ENCODE measurements around the gene KIF5A. TPM values are rescaled to one million over a fixed set of nuclear protein-coding genes. Genes with fewer than 3 reads are reported as not detected.

The KIF5A gene
- polyA plus RNA-seq, 1 of the 3 experiments (the other 2 are of a cell fraction) = 6.2 TPM

DNA sequence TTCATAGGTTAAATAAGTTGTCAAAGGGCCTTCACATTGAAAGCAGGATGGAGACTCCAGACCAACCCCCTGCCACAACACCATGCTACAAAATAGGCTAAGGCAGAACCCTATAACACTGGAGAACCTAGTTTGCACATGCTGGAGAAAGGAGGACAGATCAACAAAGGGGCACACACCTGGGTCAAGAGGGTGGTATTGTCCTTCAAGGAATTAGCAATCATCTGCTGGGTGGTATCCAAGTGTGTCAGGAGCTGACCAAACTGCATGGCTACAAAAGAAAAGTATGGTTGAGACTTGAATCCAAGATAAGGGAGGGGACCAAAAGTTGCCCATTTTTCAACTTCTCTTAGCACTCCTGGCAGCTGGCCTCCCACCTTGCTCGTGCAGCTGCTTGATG, 18.0 kb upstream of the KIF5A start:
- Histone ChIP-seq H4K20me1 (ENCODE audit: insufficient read depth) (no peaks in the 10 kb centered on the region), H3K4me1 (ENCODE audit: control insufficient read depth in 1 of 2, insufficient read depth in 2 of 2, low read depth in 1 of 2, low read length in 1 of 2) (no peaks in the 10 kb centered on the region), H3K27me3 (ENCODE audit: insufficient read depth) (no peaks in the 10 kb centered on the region), H3K4me2 (no peak overlapping the region), H2AFZ (ENCODE audit: low read depth) (no peak overlapping the region), H3K4me3 (ENCODE audit: low read depth in 2 of 2, low read length in 1 of 2) (no peak overlapping the region), H3K9ac (no peak overlapping the region), H3K9me2 (no peaks in the 10 kb centered on the region), H3K79me2 (ENCODE audit: insufficient read depth) (0 out of 2 replicates have a peak, but pooled peaks cover under 1% of the 10 kb centered on the region), H3K36me3 (replicated peaks in 1 of 2; ENCODE audit: control insufficient read depth in 1 of 2, insufficient read depth in 2 of 2, low read length in 1 of 2) (peaks cover 55 to 93% of the 10 kb centered on the region in 2 experiments), H3K9me3 (no peaks in the 10 kb centered on the region), H3F3A (replicated peaks; ENCODE audit: insufficient read depth) (peaks cover 15% of the 10 kb centered on the region), H3K27ac (ENCODE audit: low read depth in 2 of 2, low read length in 1 of 2) (no peak overlapping the region)
- CTCF ChIA-PET = interaction anchor here (0.6 to 2.1 kb wide), 5 partner anchors 9 to 359 kb away, joined by 3 to 5 read pairs (median 5); partner anchors contain the start of gene B4GALNT1
- POLR2A ChIA-PET = interaction anchor here (0.7 to 2.8 kb wide), 8 partner anchors 8 to 400 kb away, joined by 3 to 11 read pairs (median 5); partner anchors contain the start of genes DCTN2 and DDIT3
- TF ChIP-seq FOXM1 (IDR thresholded peaks at IDR 0.05; ENCODE audit: low read depth) (no peak), RXRA (IDR thresholded peaks at IDR 0.05; ENCODE audit: borderline replicate concordance, low read depth) (no peak), MEF2A (IDR thresholded peaks at IDR 0.05; ENCODE audit: borderline replicate concordance, low read depth) (no peak), SMC3 (IDR thresholded peaks at IDR 0.05; ENCODE audit: low read depth, low read length) (no peak), FOSL2 (IDR thresholded peaks at IDR 0.05; ENCODE audit: borderline replicate concordance, low read depth) (no peak), JUND (IDR thresholded peaks at IDR 0.05) (no peak), MXI1 (IDR thresholded peaks at IDR 0.05; ENCODE audit: low read depth, low read length) (no peak), ELF1 (IDR thresholded peaks at IDR 0.05) (no peak), TAF1 (IDR thresholded peaks at IDR 0.05; ENCODE audit: borderline replicate concordance, low read depth, low read length) (no peak)
- no peak for DNase-seq
- WGBS (ENCODE audit: low lambda C conversion rate) = no CpG with 5 or more reads among the region's 1 CpG

DNA sequence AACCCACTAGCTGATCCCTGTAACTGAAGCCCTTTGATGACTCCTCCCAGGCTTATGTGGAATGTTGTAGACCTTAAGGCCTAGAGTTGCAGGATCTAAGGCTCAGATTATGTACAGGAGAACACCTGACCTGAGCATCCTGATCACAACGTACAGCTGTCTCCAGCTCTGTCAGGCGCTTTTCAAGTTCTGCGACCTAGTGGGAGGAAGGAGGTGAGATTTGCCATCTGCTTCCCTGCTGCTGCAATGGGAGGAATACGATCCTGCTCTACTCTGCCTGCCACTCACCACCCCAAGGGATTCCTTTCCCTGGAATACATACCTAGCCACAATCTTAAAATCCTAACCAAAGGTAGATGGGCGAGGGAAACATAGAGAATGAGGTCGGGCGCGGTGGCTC, 16.7 kb upstream of the KIF5A start:
- no peaks in the 10 kb centered on the region for H3K4me1 ChIP-seq (ENCODE audit: control insufficient read depth in 1 of 2, insufficient read depth in 2 of 2, low read depth in 1 of 2, low read length in 1 of 2)
- no peaks in the 10 kb centered on the region for H4K20me1 ChIP-seq (ENCODE audit: insufficient read depth)
- TF ChIP-seq NFIC (IDR thresholded peaks at IDR 0.05; ENCODE audit: borderline replicate concordance) = no peak
- no peak for TF ChIP-seq TAF1 (IDR thresholded peaks at IDR 0.05; ENCODE audit: borderline replicate concordance, low read depth, low read length)
- no peak for TF ChIP-seq SIN3A (IDR thresholded peaks at IDR 0.05; ENCODE audit: borderline replicate concordance, low read depth, low read length)
- TF ChIP-seq, protein P1, sequence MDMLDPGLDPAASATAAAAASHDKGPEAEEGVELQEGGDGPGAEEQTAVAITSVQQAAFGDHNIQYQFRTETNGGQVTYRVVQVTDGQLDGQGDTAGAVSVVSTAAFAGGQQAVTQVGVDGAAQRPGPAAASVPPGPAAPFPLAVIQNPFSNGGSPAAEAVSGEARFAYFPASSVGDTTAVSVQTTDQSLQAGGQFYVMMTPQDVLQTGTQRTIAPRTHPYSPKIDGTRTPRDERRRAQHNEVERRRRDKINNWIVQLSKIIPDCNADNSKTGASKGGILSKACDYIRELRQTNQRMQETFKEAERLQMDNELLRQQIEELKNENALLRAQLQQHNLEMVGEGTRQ (IDR thresholded peaks at IDR 0.05; ENCODE audit: borderline replicate concordance, low read depth, low read length) = no peak
- TF ChIP-seq YY1 (IDR thresholded peaks at IDR 0.05; ENCODE audit: low read depth) = no peak
- TF ChIP-seq, protein P2, sequence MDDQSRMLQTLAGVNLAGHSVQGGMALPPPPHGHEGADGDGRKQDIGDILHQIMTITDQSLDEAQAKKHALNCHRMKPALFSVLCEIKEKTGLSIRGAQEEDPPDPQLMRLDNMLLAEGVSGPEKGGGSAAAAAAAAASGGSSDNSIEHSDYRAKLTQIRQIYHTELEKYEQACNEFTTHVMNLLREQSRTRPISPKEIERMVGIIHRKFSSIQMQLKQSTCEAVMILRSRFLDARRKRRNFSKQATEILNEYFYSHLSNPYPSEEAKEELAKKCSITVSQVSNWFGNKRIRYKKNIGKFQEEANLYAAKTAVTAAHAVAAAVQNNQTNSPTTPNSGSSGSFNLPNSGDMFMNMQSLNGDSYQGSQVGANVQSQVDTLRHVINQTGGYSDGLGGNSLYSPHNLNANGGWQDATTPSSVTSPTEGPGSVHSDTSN (IDR thresholded peaks at IDR 0.05) = no peak
- no peaks in the 10 kb centered on the region for H3K27me3 ChIP-seq (ENCODE audit: insufficient read depth)
- no peak overlapping the region for H3K9ac ChIP-seq
- CTCF ChIA-PET = interaction anchor here (1.0 to 2.7 kb wide), 5 partner anchors 9 to 360 kb away, joined by 3 to 9 read pairs (median 5); partner anchors contain the start of gene B4GALNT1
- H3K4me2 ChIP-seq = no peak overlapping the region
- peaks cover 6% of the 10 kb centered on the region; the same call in 1 of the 2 replicates for H3K79me2 ChIP-seq (ENCODE audit: insufficient read depth)
- H3K9me3 ChIP-seq = no peaks in the 10 kb centered on the region
- H2AFZ ChIP-seq (ENCODE audit: low read depth) = no peak overlapping the region
- POLR2A ChIA-PET = interaction anchor here (0.7 to 2.8 kb wide), 5 partner anchors 9 to 269 kb away, joined by 3 to 11 read pairs (median 5); partner anchors contain the start of gene DDIT3
- H3K9me2 ChIP-seq = no peaks in the 10 kb centered on the region
- no peak overlapping the region for H3K4me3 ChIP-seq (ENCODE audit: low read depth in 2 of 2, low read length in 1 of 2)
- peaks cover 52 to 90% of the 10 kb centered on the region in 2 experiments for H3K36me3 ChIP-seq (replicated peaks in 1 of 2; ENCODE audit: control insufficient read depth in 1 of 2, insufficient read depth in 2 of 2, low read length in 1 of 2)
- 97% methylated on average over 8 of the region's 8 CpGs for WGBS (ENCODE audit: low lambda C conversion rate)
- DNase-seq = no peak
- H3K27ac ChIP-seq (ENCODE audit: low read depth in 2 of 2, low read length in 1 of 2) = no peak overlapping the region
- H3F3A ChIP-seq (replicated peaks; ENCODE audit: insufficient read depth) = peaks cover 15% of the 10 kb centered on the region
